GM15510 (cell line): ENCODE data around the gene COL5A3.

Source experiments
- POLR2A ChIP-seq: IDR thresholded peaks from 3 replicates; pipeline ENCODE4 v1.6.1; 2011; ENCODE audit warnings: borderline replicate concordance; ENCODE audit not compliant: insufficient read length; ENCODE audit errors: extremely low read depth

Gene COL5A3

GRCh38 chr19:9966448-9966847 lies 43.9 kb downstream of the COL5A3 start:
- no peak for TF ChIP-seq POLR2A

GRCh38 chr19:9966024-9966423 lies 44.3 kb downstream of the COL5A3 start:
- no peak for TF ChIP-seq POLR2A

- TF ChIP-seq POLR2A: no peak
Observed at GRCh38 chr19:9962623-9963290, 47.5 kb downstream of the COL5A3 start.

GRCh38 chr19:9961103-9961502 lies 49.2 kb downstream of the COL5A3 start:
- TF ChIP-seq POLR2A: no peak

GRCh38 chr19:9958379-9958821 lies 51.9 kb downstream of the COL5A3 start:
- no peak for TF ChIP-seq POLR2A

GRCh38 chr19:9956956-9957355 lies 53.3 kb downstream of the COL5A3 start:
- TF ChIP-seq POLR2A: no peak

GRCh38 chr19:9953802-9954542 lies 56.3 kb downstream of the COL5A3 start:
- no peak for TF ChIP-seq POLR2A

- no peak for TF ChIP-seq POLR2A
Observed at GRCh38 chr19:9952276-9952675, 58.0 kb downstream of the COL5A3 start.

GRCh38 chr19:9947441-9947840 lies 62.9 kb downstream of the COL5A3 start:
- TF ChIP-seq POLR2A: no peak

GRCh38 chr19:9945319-9945966 lies 64.9 kb downstream of the COL5A3 start:
- TF ChIP-seq POLR2A: no peak

GRCh38 chr19:9943744-9944143 lies 66.6 kb downstream of the COL5A3 start:
- TF ChIP-seq POLR2A: no peak

- TF ChIP-seq POLR2A: no peak
Observed at GRCh38 chr19:9941671-9942070, 68.6 kb downstream of the COL5A3 start.

GRCh38 chr19:9941231-9941630 lies 69.1 kb downstream of the COL5A3 start:
- no peak for TF ChIP-seq POLR2A

GRCh38 chr19:9940778-9941177 lies 69.5 kb downstream of the COL5A3 start:
- TF ChIP-seq POLR2A: no peak

GRCh38 chr19:9939301-9939913 lies 70.9 kb downstream of the COL5A3 start:
- no peak for TF ChIP-seq POLR2A
